ENCODE results near the gene FMNL3.
"Not testable (repeated sequence)": the region's sequence is repeated elsewhere in the genome, so short reads cannot be mapped to it uniquely, and the experiment has no call there.

The FMNL3 gene, protein sequence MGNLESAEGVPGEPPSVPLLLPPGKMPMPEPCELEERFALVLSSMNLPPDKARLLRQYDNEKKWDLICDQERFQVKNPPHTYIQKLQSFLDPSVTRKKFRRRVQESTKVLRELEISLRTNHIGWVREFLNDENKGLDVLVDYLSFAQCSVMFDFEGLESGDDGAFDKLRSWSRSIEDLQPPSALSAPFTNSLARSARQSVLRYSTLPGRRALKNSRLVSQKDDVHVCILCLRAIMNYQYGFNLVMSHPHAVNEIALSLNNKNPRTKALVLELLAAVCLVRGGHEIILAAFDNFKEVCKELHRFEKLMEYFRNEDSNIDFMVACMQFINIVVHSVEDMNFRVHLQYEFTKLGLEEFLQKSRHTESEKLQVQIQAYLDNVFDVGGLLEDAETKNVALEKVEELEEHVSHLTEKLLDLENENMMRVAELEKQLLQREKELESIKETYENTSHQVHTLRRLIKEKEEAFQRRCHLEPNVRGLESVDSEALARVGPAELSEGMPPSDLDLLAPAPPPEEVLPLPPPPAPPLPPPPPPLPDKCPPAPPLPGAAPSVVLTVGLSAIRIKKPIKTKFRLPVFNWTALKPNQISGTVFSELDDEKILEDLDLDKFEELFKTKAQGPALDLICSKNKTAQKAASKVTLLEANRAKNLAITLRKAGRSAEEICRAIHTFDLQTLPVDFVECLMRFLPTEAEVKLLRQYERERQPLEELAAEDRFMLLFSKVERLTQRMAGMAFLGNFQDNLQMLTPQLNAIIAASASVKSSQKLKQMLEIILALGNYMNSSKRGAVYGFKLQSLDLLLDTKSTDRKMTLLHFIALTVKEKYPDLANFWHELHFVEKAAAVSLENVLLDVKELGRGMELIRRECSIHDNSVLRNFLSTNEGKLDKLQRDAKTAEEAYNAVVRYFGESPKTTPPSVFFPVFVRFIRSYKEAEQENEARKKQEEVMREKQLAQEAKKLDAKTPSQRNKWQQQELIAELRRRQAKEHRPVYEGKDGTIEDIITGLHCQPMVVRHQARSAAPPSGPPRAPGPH

DNA sequence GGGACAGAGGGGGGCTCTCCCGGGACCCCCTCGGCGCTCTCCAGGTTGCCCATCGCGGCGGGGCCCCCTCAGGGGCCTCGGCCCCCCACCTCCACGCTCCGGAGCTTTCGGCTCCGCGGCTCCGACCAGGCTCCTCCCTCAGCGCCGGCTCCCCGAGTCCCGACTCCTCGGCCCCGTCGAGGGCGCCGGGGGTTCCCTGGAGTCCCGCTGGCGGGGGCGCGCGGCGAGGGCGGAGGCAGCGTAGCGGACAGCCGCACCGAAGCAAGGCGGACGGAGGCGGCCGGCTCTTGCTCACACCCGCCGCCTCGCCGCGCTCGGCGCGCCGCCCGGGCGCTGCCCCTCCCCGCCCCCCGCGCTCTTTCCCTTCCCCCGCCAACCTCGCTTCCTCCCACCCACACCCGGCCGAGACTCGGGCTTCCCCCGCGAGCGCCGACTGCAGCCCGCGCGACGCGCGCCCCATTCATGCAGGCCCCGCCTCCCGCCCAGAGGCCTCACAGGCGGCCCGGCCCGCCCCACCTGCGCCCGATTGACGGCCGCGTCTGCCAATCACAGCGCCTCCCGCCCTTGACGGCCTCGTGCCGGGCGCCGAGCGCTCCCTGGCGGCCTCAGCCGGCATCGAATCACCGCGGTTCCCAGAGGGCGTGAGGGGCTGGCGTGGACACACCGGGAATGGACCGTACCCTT is at the start of gene FMNL3:
FMNL3 (minus strand) TSS at position 278 of the 684 bp plus-strand sequence; CDS start at position 53, 225 bp downstream.
- peak; percentile 93 to 94 for DNase-seq (ENCODE audit: low read depth in 2 of 2)

DNA sequence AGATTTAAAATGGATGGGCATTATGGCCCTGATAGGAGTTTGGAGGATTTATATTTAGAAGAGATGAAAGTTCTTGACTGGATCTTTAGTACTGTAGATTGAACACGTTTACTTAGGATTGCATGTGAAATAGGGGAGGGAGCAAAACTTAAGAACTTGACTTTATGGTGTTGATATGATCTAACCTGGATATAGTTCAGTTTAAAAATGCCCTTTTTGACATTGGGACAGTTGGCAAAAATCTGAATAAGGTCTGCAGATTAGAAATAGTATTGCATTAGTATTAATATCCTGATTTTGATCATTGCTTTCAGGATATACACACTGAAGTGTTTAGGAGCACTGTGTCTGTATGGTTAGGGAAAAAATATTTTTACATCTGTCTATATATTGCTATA is 43.8 kb upstream of the FMNL3 start:
- no peak for DNase-seq (ENCODE audit: low read depth in 2 of 2)

DNA sequence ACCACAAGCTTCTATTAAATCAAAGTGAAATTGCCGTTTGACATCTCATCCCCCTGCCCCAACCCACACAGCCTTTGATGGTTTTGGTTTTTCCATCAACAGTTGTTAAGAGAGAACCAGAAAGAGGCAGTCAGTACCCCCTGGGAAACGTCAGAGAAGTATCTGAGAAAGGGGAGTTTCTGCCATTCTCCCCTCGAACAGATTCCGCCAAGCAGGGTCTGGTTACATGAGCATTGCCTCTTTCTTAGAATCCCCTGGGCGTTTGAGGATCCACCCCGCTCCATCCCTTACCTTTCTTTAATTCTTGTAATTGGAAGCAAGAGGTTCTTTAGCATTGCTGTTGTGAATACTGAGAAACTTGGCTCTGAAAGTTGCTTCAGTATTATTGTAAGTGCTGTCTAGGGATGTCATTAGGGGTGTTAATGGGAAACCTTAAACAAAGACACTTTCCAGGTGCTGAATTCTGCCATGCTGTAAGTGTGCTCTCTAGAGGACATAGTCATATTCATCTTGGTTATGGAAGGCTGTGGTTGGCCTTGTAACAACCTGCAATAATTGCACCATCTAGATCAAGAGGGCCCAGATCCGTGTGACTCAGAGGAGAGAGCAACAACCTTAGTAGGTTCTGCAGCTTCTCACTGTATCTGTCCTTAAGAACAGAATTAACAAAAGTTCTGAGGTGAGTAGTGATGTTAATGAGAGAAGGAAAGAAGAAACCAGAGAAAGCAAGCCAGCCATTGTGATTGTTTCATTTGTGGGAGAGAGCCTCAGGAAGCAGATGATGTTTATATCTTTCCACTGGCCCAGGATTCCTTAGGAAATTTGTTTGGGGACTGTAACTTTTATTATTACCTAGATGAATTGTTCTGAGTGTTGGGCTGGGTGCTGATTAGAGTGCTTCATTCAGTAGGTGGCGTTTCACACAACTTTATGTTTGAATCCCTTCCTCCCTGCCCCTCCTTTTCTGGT is 43.1 kb upstream of the FMNL3 start:
- peak; percentile 36 to 45 for DNase-seq (ENCODE audit: low read depth in 2 of 2)

DNA sequence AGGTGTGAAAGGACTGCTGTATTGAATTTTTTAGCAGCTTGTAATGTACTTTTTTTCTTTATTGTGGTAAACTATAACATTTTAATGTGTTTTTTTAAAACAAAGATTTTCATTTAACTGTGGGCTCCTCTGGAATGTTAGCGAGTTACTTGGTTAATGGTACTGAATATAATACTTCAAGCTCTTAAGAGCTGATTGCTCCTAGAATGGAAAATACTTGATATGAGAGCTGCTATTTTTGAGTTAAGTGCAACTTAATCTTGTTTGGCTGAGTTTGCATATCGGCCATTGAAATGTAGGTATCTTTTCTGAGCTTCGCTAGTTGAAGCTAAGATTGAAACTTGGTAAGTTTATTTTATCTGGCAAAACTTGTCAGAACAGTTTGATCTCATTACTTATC is 41.6 kb upstream of the FMNL3 start:
- no peak for DNase-seq (ENCODE audit: low read depth in 2 of 2)

DNA sequence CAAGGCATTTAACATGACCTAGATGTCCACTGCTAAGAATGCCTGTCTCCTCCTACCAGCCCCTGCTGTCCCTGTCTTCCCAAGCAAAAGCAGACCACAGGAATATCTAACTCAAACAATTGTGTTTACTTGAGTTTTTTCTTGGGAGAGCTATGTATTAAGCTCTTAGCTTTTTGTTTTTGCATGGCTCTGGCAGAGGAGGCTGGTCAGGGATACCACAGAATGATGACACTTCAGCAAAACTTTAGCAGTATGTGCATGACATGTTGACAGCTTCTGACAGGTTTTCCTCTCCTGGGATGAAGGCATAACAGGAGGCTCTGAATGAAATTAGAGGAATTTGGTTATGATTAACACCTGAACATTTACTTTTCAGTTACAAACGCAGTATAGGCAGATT is 41.1 kb upstream of the FMNL3 start:
- no peak for DNase-seq (ENCODE audit: low read depth in 2 of 2)

DNA sequence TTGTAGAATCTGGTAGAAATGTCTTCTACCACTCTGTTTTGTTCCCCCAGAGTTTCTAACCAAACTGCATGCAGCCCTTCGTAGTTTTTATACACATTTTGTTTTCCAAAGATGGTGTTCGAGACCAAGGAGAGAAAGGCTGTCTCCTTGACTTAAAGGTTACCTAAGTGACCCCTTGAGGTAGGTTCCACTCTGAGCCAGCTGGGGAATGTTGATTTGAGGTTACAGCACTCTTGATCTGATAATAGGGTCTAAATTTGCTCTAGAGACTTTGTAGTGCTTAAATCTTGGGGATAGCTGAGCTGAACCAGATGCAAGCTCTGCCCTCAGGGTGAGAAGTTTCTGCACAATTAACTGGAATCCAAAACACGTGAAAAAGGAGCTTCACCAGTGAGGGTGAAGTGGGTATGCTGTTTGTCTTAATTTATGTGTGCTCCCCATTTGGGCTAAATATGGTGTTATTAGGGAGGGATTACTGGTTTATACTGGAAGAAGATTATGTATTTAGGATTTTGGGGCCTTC is 37.2 kb upstream of the FMNL3 start:
- no peak for DNase-seq (ENCODE audit: low read depth in 2 of 2)

DNA sequence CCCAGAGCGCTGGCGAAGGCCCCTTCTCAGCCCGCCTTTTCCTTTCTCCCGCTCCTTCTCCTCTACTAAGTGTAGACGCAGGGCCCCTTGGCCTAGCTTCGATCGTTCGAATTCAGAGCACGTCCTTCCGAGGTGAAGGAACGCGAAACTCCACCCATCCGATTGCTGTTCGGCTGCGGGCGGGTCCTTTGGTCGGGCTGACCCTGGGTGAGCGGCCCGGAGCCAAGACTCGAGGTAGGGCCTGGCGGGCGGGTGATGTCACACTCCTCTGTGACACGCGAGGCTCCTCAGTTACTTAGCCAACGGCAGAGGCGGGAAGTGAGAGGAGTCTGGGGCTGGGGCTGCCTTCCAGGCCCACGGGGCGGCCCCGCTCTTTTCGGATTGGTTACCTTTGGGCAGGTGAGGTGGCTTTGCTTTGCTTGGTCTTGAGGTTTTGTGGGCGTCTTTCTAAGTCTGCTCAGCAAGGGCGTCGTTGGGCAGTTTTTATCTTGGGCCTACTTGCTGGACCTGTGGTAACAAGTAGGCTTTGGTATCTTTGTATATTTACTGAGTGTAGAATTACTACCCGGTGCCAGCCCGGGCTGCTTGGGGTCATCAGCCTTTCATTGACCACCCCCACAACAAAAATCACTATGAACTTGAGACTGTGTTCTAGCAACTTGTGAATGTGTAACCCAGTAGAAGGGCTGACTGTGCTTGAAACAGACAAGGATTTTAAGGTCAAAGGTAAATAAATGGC is 34.8 kb upstream of the FMNL3 start:
- peak; percentile 24 to 31 for DNase-seq (ENCODE audit: low read depth in 2 of 2)

DNA sequence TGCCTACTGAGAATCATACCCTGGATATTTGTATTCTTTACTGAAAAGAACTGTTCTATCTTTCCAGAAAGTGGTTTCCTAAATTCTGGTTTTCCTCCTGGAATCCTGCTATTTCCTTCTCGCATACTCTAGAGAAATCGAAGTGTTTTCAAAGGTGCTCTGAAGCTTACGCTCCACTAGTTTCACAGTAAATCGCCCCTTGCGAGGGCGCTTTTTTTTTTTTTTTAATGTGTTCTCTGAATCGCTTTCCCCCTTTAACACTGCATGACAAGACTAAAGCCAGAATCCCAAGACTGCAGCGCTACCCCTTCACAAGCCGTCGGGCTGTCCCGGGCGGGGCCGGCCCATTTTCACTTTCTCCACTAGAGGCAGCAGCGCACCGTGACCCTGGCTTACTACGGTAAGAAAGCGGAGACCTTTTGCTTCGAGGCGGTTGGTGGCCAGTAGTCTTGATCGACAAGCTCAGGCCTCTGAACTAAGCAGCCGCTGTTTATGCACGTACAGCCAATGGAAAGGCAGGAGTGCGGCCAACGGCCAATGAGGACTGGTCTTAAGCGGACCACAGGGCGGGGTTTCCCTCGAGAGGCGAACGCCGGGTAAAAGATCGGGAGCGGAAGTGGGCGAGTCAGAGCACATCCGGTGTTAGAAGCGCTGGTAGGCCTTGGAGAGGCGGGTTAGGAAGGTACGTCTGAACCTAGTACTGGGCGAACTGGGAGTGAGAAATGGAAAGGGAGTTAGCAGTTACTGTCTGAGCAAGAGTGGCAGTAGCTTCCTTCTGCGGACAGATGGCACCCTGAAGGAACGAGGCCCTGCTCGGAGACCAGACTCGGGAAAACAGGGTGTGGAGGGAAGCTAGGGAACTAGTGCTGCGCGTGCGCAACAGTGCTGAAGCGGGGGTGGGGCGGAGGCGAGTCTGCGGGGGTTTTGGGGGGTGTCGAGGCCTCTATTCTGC is 34.0 kb upstream of the FMNL3 start, which contains the start of gene TMBIM6:
TMBIM6 (plus strand) TSS at position 628 of the 952 bp plus-strand sequence. CDS start 10,937 bp downstream, outside the sequence.
- peak; percentile 100 for DNase-seq (ENCODE audit: low read depth in 2 of 2)

DNA sequence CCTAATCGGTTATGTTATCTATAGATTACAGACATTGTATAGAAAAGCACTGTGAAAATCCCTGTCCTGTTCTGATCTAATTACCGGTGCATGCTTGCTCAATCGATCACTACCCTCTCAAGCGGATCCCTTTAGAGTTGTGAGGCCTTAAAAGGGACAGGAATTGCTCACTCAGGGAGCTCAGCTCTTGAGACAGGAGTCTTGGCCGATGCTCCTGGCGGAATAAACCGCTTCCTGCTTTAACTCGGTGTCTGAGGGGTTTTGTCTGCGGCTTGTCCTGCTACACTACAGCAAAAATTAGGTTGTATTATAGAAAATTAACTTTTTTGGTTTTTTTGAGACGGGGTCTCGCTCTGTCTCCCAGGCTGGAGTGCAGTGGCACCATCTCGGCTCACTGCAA is 33.1 kb upstream of the FMNL3 start:
- not testable (repeated sequence) for DNase-seq (ENCODE audit: low read depth in 2 of 2)

DNA sequence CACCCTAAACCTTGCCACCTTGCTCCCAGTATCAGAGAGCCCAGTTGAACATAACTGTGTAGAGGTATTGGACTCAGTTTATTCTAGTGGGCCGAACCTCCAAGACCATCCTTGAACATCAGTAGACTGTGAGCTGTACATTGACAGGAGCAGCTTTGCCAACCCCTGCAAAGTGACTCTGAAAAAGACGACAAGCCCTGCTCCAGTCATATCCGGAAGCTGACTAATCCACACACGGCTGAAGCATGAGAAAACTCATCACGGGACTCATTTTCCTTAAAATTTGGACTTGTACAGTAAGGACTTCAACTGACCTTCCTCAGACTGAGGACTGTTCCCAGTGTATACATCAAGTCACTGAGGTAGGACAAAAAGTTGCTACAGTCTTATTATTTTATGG is 31.5 kb upstream of the FMNL3 start:
- not testable (repeated sequence) for DNase-seq (ENCODE audit: low read depth in 2 of 2)

DNA sequence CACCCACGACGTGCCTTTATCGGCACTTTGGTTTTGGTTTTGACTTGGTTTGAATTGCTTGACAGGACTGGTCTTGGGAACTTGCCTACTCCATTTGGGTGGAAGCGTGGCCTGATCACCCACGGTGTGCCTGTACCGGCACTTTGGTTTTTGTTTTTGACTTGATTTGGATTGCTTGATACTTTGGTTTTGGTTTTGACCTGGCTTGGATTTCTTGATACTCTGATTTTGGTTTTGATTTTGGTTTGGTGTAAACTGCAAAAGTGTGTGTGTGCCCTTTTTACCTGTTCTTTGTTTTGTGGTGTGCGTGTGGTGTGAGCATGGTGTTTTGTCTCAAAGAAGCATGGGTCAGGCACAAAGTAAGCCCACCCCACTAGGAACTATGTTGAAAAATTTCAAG is 27.7 kb upstream of the FMNL3 start:
- DNase-seq (ENCODE audit: low read depth in 2 of 2): not testable (repeated sequence)

DNA sequence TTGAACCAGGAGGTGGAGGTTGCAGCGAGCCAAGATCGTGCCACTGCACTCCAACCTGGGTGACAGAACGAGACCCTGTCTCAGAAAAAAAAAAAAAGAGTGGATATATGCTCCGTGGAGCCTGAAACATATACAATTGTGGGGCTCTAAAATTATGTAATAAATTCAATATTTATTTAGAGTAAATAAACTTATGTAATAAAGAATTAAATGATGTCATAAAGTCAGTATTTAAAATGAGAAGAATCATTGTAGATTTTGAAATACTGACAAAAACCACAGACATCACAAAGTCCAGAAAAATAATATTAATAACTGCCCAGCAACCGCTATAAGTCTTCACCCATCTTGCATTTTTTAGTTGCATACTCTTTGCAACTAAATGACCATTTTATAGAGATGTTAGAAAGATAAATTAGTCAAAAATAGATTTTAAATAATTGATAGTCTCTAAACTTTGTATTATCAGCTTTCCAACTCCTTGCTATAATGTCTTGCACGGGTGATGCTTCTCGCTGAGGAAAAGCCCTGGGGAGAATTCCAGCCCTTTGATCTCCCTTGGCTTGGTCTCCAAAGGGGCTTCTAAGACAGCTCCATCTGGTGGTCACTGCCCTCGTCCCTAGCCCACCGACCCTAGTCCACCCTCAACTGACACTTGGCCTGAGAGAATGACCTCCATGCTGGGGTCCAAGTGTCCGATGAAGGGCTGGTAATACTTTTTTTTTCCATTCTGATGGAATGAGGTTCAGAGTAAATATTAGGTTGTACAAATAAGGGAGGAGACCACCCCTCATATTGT is 26.2 kb upstream of the FMNL3 start:
- DNase-seq (ENCODE audit: low read depth in 2 of 2): no peak

DNA sequence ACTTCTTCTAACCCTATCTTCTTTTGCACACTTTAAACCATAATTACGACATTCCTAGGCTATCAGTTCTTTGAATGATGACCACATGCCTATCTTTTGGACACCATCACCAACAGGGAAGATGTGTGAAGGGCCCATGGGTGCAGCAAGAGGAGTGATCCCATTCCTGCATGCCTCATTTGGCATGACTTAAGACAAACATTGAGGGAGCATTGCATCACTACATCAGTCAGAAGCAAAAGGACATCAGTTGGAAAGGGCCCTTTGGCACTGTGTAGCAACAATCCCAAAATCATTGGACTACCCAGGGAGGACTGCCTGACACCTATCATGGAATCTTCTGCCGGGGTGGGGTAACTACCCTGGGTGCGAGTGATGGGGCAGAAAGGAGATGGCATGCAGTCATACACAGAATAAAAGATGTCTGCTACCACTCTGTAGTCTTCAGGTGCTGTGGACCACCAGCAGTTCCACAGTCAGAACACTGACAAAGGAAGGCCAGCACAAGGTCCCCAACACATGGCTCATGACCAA is 23.4 kb upstream of the FMNL3 start:
- DNase-seq (ENCODE audit: low read depth in 2 of 2): no peak

DNA sequence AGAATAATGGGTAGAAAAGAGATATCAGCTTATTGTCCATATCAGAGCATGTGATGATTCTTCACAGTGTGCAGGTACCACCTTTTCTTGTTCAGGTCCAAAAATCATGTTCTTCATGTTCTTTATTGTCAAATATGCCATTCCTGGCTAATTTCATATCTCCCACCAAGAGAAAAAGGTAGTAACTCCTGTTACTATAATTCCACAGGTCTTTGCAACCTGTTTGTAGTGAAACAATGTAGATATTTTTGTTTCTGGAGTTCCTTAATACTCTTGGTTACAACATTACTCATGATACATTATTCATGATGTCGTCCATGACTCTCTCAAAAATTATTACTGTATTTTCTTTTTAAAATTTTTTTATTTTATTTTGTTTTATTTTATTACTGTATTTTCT is 22.8 kb upstream of the FMNL3 start:
- DNase-seq (ENCODE audit: low read depth in 2 of 2): no peak

DNA sequence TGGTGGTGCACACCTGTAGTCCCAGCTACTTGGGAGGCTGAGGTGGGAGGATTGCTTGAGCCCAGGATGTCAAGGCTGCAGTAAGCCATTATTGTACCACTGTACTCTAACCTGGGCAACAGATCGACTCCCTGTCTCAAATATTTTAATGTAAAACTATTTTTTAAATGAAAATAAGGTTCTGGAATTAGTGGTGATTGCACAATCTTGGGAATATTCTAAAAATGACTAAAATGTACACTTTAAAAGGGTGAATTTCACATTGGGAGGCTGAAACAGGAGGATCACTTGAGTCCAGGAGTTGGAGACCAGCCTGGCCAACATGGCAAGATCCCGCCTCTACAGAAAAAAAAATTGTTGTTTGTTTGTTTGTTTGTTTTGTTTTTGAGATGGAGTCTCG is 21.2 kb upstream of the FMNL3 start:
- no peak for DNase-seq (ENCODE audit: low read depth in 2 of 2)

DNA sequence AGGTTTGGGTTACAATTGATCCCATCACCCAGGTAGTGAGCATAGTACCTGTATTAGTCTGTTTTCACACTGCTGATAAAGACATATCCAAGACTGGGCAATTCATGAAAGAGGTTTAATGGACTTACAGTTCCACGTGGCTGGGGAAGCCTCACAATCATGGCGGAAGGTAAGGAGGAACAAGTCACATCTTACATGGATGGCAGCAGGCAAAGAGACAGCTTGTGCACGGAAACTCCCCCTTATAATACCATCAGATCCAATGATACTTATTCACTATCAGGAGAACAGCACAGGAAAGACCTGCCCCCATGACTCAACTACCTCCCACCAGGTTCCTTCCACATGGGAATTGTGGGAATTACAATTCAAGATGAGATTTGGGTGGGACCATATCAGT is 14.2 kb upstream of the FMNL3 start:
- DNase-seq (ENCODE audit: low read depth in 2 of 2): not testable (repeated sequence)

DNA sequence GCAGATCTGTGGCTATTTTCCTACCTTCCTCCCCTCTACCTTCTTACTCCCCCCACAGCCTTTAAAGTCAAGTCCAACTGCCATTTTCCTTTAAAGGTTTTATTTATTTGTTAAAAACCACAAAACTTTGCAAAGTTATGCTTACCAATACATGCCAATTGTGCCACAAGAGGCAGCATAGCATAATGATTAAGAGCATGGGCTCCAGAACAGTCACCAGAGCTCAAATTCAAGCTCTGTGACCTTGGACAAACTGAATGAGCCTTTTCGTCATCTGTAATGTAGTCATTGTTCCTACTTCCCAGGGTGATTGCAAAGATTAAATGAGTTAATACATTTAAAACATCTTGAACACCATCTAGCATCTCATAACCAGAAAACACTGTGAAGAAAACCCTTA is 13.0 kb upstream of the FMNL3 start:
- DNase-seq (ENCODE audit: low read depth in 2 of 2): no peak

All from fibroblast of skin of left biceps (primary cell).